HFF-Myc (cell line): ENCODE measurements around the gene URB1.

Experiments used
- DNase-seq: peaks from one replicate; pipeline ENCODE4 v3.0.0-alpha.2; 2011; ENCODE audit warnings: low read depth; ENCODE audit errors: extremely low read depth
- H3K4me3 ChIP-seq: replicated peaks from 2 replicates; pipeline ENCODE4 v1.5.1; 2011; ENCODE audit warnings: low read depth, mild to moderate bottlenecking, control low read depth, low read length
- CTCF ChIP-seq: IDR thresholded peaks from 2 replicates; pipeline ENCODE4 v1.5.1; 2012; ENCODE audit warnings: mild to moderate bottlenecking, low read depth, low read length, control low read depth; ENCODE audit errors: missing control alignments

URB1 gene

GRCh38 chr21:32261929-32262328 lies 130.9 kb downstream of the URB1 start:
- no peak for DNase-seq
- no peak overlapping the region for H3K4me3 ChIP-seq
- TF ChIP-seq CTCF, result no peak
